ENCODE results near the gene ETV7.
"Not testable (repeated sequence)": the region's sequence is repeated elsewhere in the genome, so short reads cannot be mapped to it uniquely, and the experiment has no call there.

ETV7 gene

DNA sequence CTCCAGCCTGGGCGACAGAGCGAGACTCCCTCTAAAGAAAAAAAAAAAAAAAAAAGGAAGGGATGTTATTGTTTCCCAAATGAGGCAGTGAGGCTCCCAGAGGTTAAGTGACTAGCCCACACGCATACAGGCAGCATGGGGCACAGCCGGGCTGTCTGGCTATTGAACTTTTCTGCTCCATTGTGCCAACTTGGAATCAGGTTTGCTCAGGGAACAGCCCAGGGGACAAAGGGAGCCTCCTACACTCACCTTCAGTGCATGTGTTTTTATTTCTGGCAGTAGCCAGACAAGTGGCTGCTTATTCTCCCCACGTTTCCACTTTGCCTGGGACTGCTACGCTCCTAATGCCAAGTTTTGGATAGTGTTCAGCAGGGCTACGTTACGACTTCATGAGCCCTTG, 10.7 kb downstream of the ETV7 start:
- FAIRE-seq (no peak), DNase-seq (ENCODE audit: insufficient read length, low spot score) (no peak)
- TF ChIP-seq POLR2A (IDR thresholded peaks at IDR 0.05; ENCODE audit: low read depth, low read length), result no peak

- no peak for FAIRE-seq
- TF ChIP-seq POLR2A (IDR thresholded peaks at IDR 0.05; ENCODE audit: low read depth, low read length), result no peak
- no peak for DNase-seq (ENCODE audit: insufficient read length, low spot score)
These were observed 11.3 kb downstream of the ETV7 start for GRCh38 chr6:36376183-36376582.

DNA sequence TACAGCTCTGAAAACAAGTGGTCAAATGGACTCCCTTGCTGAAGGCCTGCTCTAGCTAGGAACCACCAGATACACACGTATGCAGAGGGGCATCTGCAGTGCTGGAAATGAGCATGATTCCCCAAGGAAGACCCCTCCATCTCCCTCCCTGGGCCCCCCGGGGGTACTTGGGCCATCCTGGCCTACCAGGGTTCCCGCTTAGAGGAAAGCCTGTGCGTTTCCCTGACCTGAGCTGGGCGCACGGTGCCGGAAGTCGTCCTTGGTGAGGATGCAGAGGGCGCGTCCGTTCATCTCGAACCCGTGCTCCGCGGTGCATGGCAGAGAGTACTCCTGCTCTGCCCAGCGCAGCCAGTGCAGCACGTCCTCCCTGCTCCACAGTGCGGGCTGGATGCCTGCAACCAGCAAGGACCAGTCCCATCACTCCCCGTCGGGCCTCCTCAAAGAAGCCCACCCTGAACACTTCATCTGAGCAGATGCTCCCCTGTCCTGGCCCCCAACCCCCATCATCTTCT, 11.8 kb downstream of the ETV7 start:
- no peak for DNase-seq (ENCODE audit: insufficient read length, low spot score)
- no peak for FAIRE-seq

DNA sequence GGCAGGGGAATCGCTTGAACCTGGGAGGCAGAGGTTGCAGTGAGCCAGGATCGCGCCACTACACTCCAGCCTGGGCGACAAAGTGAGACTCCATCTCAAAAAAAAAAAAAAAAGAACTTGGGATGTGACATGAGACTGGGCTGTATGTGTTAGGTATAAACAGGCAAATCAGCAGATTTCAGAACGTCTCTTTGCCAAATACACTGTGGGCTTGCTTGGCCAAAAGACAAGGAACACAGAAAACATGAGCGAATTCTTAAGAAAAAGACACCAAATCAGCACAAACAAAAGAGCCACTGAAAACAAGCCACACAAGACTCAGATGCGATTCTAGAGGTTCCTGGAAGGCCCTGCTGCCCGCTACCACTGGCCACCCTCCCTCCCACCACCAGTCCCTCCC, 12.5 kb downstream of the ETV7 start:
- FAIRE-seq, result no peak
- DNase-seq (ENCODE audit: insufficient read length, low spot score), result no peak
- no peak for TF ChIP-seq POLR2A (IDR thresholded peaks at IDR 0.05; ENCODE audit: low read depth, low read length)

More for the DNA sequence above, 11.8 kb downstream of the ETV7 start:
- no peak for TF ChIP-seq POLR2A (IDR thresholded peaks at IDR 0.05; ENCODE audit: low read depth, low read length)

- no peak for FAIRE-seq
These were observed 13.3 kb downstream of the ETV7 start for GRCh38 chr6:36374194-36374593.

GRCh38 chr6:36373368-36374019, 14.0 kb downstream of the ETV7 start:
- no peak for TF ChIP-seq POLR2A (IDR thresholded peaks at IDR 0.05; ENCODE audit: low read depth, low read length)
- DNase-seq (ENCODE audit: insufficient read length, low spot score) (no peak), FAIRE-seq (no peak)

More at GRCh38 chr6:36374194-36374593, 13.3 kb downstream of the ETV7 start:
- no peak for TF ChIP-seq POLR2A (IDR thresholded peaks at IDR 0.05; ENCODE audit: low read depth, low read length)
- no peak for DNase-seq (ENCODE audit: insufficient read length, low spot score)

DNA sequence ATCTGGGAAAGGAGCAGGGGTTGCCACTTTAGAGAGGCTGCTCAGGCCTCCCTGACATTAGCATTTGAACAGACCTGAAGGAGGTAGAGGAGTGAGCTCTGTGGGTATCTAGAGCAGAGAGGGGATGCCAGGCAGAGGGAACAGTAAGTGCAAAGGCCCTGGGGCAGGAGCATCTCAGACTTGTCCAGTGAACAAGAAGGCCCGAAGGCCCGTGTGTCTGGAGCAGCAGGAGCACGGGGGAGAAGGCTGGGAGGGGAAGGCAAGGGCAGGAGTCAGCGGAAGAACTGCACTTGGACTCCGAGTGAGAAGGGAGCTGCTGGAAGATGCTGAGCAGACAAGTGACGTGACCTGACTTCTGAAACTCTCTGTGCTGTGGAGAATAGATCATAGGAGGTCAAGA, 15.4 kb downstream of the ETV7 start:
- DNase-seq (ENCODE audit: insufficient read length, low spot score) (no peak), FAIRE-seq (no peak)
- TF ChIP-seq POLR2A (IDR thresholded peaks at IDR 0.05; ENCODE audit: low read depth, low read length), result no peak

GRCh38 chr6:36371211-36371610, 16.3 kb downstream of the ETV7 start:
- DNase-seq (ENCODE audit: insufficient read length, low spot score) (no peak), FAIRE-seq (no peak)
- TF ChIP-seq POLR2A (IDR thresholded peaks at IDR 0.05; ENCODE audit: low read depth, low read length), result no peak

DNA sequence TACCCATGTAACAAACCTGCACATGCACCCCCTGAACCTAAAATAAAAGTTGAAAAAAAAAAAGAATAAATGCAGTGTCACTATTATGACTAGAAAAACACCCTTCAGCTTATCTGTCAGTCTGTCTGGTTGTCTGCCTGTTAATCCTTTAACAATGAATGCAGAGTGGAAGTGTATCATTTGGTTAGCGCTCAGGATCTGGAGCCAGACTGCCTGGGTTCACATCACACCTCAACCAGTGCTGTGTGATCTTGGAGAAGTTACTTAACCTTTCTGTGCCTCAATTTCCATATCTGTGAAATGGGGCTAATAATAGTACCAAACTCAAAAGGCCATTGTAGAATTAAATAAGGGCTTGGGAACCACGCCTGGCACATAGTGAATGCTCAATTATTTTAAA, 16.8 kb downstream of the ETV7 start:
- no peak for FAIRE-seq
- DNase-seq (ENCODE audit: insufficient read length, low spot score), result no peak
- no peak for TF ChIP-seq POLR2A (IDR thresholded peaks at IDR 0.05; ENCODE audit: low read depth, low read length)

DNA sequence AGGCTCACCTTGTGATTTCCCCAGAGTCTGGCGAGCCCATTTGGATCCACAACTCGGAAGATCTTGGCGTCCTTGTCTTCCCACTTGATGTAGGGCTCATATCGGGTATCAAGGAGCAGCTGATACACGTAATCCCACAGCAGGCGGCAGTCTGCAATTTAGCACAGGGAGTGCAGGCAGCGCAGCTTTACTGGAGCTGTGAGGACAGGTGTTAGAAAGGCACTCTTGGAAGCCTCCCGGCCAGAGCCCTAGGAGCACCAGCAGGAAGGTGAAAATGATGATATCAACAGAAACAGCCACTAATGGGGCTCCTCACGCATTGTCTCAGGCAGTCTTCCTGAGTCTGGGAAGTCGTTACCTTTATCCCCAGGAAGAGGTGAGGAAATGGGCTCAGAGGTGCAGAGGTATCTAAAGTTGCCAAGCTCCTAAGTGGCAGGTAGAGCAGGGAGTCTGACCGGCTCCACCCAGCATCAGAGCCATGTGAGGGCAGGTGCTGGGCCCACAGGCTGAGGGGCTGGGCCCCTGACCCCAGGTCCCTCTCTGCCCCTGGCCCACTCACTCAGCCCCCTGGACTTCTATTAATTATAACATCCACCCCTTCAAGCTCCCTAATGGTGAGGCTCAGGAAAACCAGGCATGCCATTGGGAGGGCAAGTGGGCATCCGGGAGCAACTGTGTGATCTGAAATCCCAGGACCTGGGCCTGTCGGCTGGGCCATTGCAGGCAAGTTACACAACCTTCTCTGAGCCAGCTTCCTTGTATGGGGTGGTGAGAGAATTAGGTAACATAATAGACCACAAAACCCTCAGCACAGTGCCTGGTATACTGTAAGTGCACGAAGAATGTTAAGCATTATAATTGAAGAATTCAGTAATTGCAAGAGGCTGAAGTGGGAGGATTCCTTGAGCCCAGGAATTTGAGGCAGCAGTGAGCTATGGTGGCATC, 18.3 kb downstream of the ETV7 start:
- no peak for TF ChIP-seq POLR2A (IDR thresholded peaks at IDR 0.05; ENCODE audit: low read depth, low read length)
- no peak for FAIRE-seq
- no peak for DNase-seq (ENCODE audit: insufficient read length, low spot score)

GRCh38 chr6:36368421-36368820, 19.0 kb downstream of the ETV7 start:
- FAIRE-seq (no peak), DNase-seq (ENCODE audit: insufficient read length, low spot score) (no peak)
- no peak for TF ChIP-seq POLR2A (IDR thresholded peaks at IDR 0.05; ENCODE audit: low read depth, low read length)

DNA sequence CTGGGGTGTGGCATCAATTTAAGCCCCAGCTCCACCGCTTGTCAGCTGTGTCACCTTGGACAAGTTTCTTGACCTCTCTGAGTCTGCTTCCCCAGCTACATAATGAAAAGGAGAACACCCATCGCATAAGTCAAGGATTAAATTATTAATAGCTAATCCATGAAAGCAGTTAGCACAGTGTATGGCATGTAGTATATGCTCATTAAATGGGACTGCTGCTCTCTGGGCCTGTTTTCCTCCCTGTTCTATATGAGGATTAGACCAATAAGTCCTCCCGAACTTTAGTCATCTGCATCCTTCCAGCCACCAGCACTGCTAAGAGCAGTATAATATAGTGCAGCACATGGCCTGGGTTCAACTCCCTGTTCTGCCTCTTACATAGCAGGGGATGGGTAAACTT, 19.7 kb downstream of the ETV7 start:
- no peak for TF ChIP-seq POLR2A (IDR thresholded peaks at IDR 0.05; ENCODE audit: low read depth, low read length)
- FAIRE-seq (no peak), DNase-seq (ENCODE audit: insufficient read length, low spot score) (no peak)

GRCh38 chr6:36364669-36365479, 22.6 kb downstream of the ETV7 start:
- no peak for TF ChIP-seq POLR2A (IDR thresholded peaks at IDR 0.05; ENCODE audit: low read depth, low read length)
- DNase-seq (ENCODE audit: insufficient read length, low spot score), result no peak
- FAIRE-seq, result no peak

DNA sequence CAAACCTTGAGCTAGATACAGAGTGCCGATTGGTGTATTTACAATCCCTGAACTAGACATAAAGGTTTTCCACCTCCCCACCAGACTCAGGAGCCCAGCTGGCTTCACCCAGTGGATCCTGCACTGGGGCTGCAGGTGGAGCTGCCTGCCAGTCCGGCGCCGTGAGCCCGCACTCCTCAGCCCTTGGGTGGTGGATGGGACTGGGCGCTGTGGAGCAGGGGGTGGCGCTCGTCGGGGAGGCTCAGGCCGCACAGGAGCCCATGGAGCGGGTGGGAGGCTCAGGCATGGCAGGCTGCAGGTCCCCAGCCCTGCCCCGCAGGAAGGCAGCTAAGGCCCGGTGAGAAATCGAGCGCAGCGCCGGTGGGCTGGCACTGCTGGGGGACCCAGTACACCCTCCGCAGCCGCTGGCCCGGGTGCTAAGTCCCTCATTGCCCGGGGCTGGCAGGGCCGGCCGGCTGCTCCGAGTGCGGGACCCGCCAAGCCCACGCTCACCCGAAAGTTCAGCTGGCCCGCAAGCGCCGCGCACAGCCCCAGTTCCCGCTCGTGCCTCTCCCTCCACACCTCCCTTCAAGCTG, 23.3 kb downstream of the ETV7 start:
- not testable (repeated sequence) for DNase-seq (ENCODE audit: insufficient read length, low spot score); FAIRE-seq

- FAIRE-seq; DNase-seq (ENCODE audit: insufficient read length, low spot score): not testable (repeated sequence)
These were observed 24.1 kb downstream of the ETV7 start for GRCh38 chr6:36363371-36363752.

Measured in H54 (cell line).